Kidney (tissue), 14 donors: Measurements from ENCODE around the gene FOXQ1. TPM values are rescaled to one million over a fixed set of nuclear protein-coding genes. Genes with fewer than 3 reads are reported as not detected.
A peak's percentile ranks its signal among the peaks of the same experiment; 100 is the strongest.

Source experiments
- DNase-seq, 5 donors: peaks; one replicate each; pipeline ENCODE4 v3.0.0-alpha.2; 2013 to 2020
- FAIRE-seq: peaks from 2 replicates; lab custom pipeline; 2012; peaks lifted over from hg19 to GRCh38; lab: Jason Lieb, UNC
- H3K27ac ChIP-seq, 2 donors: one replicate each; pipeline ENCODE4 v1.7.0; 2013; ENCODE audit warnings: low read depth in 2 of 2, low read length in 2 of 2, inconsistent platforms in 1 of 2
- H3K27me3 ChIP-seq: one replicate; pipeline ENCODE4 v1.7.1; 2013; ENCODE audit warnings: low read length, inconsistent platforms; ENCODE audit not compliant: control insufficient read depth, insufficient read depth
- H3K36me3 ChIP-seq, 3 donors: one replicate each; pipeline versions ENCODE4 v1.7.0 to v1.7.1; 2013; ENCODE audit warnings: low read length in 3 of 3, control low read depth in 1 of 3, inconsistent platforms in 1 of 3; ENCODE audit not compliant: insufficient read depth in 3 of 3, control insufficient read depth in 2 of 3
- H3K4me1 ChIP-seq, 3 donors: one replicate each; pipeline versions ENCODE4 v1.7.0 to v1.7.1; 2013; ENCODE audit warnings: low read length in 3 of 3, inconsistent platforms in 1 of 3, low read depth in 1 of 3; ENCODE audit not compliant: control insufficient read depth in 2 of 3, insufficient read depth in 2 of 3
- H3K4me3 ChIP-seq, 3 donors: one replicate each; pipeline versions ENCODE4 v1.7.0 to v1.8.1; 2013; ENCODE audit warnings: low read length in 3 of 3, control low read depth in 1 of 3, inconsistent platforms in 1 of 3
- H3K9ac ChIP-seq, 3 donors: one replicate each; pipeline versions ENCODE4 v1.7.0 to v1.7.1; 2013; ENCODE audit warnings: low read length in 3 of 3, control low read depth in 1 of 3, inconsistent platforms in 1 of 3
- H3K9me3 ChIP-seq, 3 donors: one replicate each; pipeline versions ENCODE4 v1.7.0 to v1.7.1; 2013; ENCODE audit warnings: low read length in 3 of 3, control low read depth in 1 of 3, inconsistent platforms in 1 of 3; ENCODE audit not compliant: control insufficient read depth in 2 of 3, insufficient read depth in 1 of 3
- CTCF ChIP-seq: IDR thresholded peaks from 3 replicates; pipeline ENCODE4 v1.5.1; 2012; ENCODE audit warnings: mild to moderate bottlenecking, moderate library complexity, borderline replicate concordance; ENCODE audit not compliant: insufficient read depth; ENCODE audit errors: extremely low read depth
- intact Hi-C: fragments of 100-400 bp; cut with DNase I; formaldehyde crosslinking; loops from one replicate; pipeline ENCODE4 v1.11.1; 2022
- polyA plus RNA-seq: library from polyadenylated mRNA; stranded (reverse); fragments of 350-450 nt; fragmentation: Illumina TruSeq; extraction: RNeasy Lipid Tissue Mini Kit (QIAGEN cat#74804); gene quantifications from one replicate; pipeline ENCODE4 v1.2.3, GENCODE V29; 2014; ENCODE audit warnings: low read depth, low replicate concordance; ENCODE audit not compliant: insufficient read depth
- total RNA-seq: library from RNA; stranded (reverse); fragmentation: NEBNext Ultra II Directional; extraction: Animal tissue kit (Norgen Biotek cat#: 25700); gene quantifications from one replicate; pipeline ENCODE4 v1.2.1, GENCODE V29; 2021
- donor health status: control.
- donor health status: control.
- donor health status: control.
- donor health status: control.
- donor health status: control.
- donor health status: DM: yes; HTN: yes; CAD: no.
- donor health status: Normal renal cell carcinoma (clear cell type).

FOXQ1 gene
- total and polyA plus RNA-seq, 2 donors from 2014 or later = 6.0 to 33.6 TPM

- no peaks in the 10 kb centered on the region for H3K36me3 ChIP-seq
- H3K4me3 ChIP-seq = no peak overlapping the region
- FAIRE-seq = no peak
- no peak for TF ChIP-seq CTCF
- peaks cover 0 to 9% (median 0%) of the 10 kb centered on the region in 3 donors for H3K4me1 ChIP-seq
- H3K9me3 ChIP-seq = no peaks in the 10 kb centered on the region
- H3K27ac ChIP-seq = no peak overlapping the region
- peaks cover 23% of the 10 kb centered on the region for H3K27me3 ChIP-seq
- H3K9ac ChIP-seq = no peak overlapping the region
- no peak for DNase-seq
- intact Hi-C loops = no loop called here
Observed at GRCh38 chr6:1309366-1309765, 2.5 kb upstream of the FOXQ1 start.

GRCh38 chr6:1310628-1311399 lies 1.1 kb upstream of the FOXQ1 start:
- intact Hi-C loops = no loop called here
- H3K36me3 ChIP-seq = no peaks in the 10 kb centered on the region
- no peak for TF ChIP-seq CTCF
- FAIRE-seq (no peak), DNase-seq (peak; percentile 48 to 89 (median 57))
- H3K27me3 ChIP-seq = peaks cover 34% of the 10 kb centered on the region
- H3K27ac ChIP-seq = peak overlapping the region; percentile 30 to 66
- H3K4me3 ChIP-seq = peak overlapping the region; percentile 33 to 80 (median 63)
- H3K4me1 ChIP-seq = peaks cover 0 to 9% (median 0%) of the 10 kb centered on the region in 3 donors
- peak overlapping the region in 1 of 3 donors; percentile 24 for H3K9ac ChIP-seq
- H3K9me3 ChIP-seq = no peaks in the 10 kb centered on the region

- no peak for FAIRE-seq
- peak in 2 of 5 donors; percentile 38 to 66 for DNase-seq
- Histone ChIP-seq H3K36me3 (no peaks in the 10 kb centered on the region), H3K4me1 (peaks cover 0 to 11% (median 0%) of the 10 kb centered on the region in 3 donors), H3K27me3 (peaks cover 38% of the 10 kb centered on the region), H3K27ac (peak overlapping the region; percentile 63 to 76), H3K9me3 (no peaks in the 10 kb centered on the region), H3K9ac (peak overlapping the region in 1 of 3 donors; percentile 55), H3K4me3 (peak overlapping the region; percentile 20 to 63 (median 32))
- no peak for TF ChIP-seq CTCF
- intact Hi-C loops = no loop called here
Observed at GRCh38 chr6:1312203-1312472, 240 bp downstream of the FOXQ1 start.
